Smooth muscle cell (in vitro differentiated cells): ENCODE data around the gene PBX4. TPM values are rescaled to one million over a fixed set of nuclear protein-coding genes. Genes with fewer than 3 reads are reported as not detected.

Experiments used
- DNase-seq: peaks from one replicate; lab custom pipeline; 2025; ENCODE audit not compliant: unreplicated experiment; lab: John Stamatoyannopoulos, UW
- H2AFZ ChIP-seq: fragments of 200-600 bp; sonication (generic); 2 replicates; pipeline ENCODE4 v1.6.0; 2016; ENCODE audit warnings: antibody characterized with exemption, low read depth, mild to moderate bottlenecking
- H3F3A ChIP-seq: fragments of 200-600 bp; sonication (generic); 2 replicates; pipeline ENCODE4 v1.6.0; 2017; ENCODE audit warnings: antibody characterized with exemption, low read depth
- H3K27ac ChIP-seq: fragments of 200-600 bp; sonication (generic); 2 replicates; pipeline ENCODE4 v1.5.1; 2016; ENCODE audit warnings: low read depth, mild to moderate bottlenecking
- H3K27me3 ChIP-seq: fragments of 200-600 bp; sonication (generic); 2 replicates; pipeline ENCODE4 v1.6.1; 2016; ENCODE audit warnings: low read depth, mild to moderate bottlenecking
- H3K36me3 ChIP-seq: fragments of 200-600 bp; sonication (generic); 2 replicates; pipeline ENCODE4 v1.5.1; 2016; ENCODE audit warnings: low read depth
- H3K4me1 ChIP-seq: fragments of 200-600 bp; sonication (generic); 2 replicates; pipeline ENCODE4 v1.5.1; 2016; ENCODE audit warnings: low read depth
- H3K4me2 ChIP-seq: fragments of 200-600 bp; sonication (generic); 2 replicates; pipeline ENCODE4 v1.6.0; 2016; ENCODE audit warnings: mild to moderate bottlenecking
- H3K4me3 ChIP-seq: fragments of 200-600 bp; sonication (generic); 2 replicates; pipeline ENCODE4 v1.5.1; 2016; ENCODE audit warnings: mild to moderate bottlenecking
- H3K79me2 ChIP-seq: fragments of 200-600 bp; sonication (generic); 2 replicates; pipeline ENCODE4 v1.6.0; 2016; ENCODE audit warnings: low read depth, mild to moderate bottlenecking
- H3K9ac ChIP-seq: fragments of 200-600 bp; sonication (generic); 2 replicates; pipeline ENCODE4 v1.6.0; 2016; ENCODE audit warnings: low read depth
- H3K9me3 ChIP-seq: fragments of 200-600 bp; sonication (generic); replicated peaks from 2 replicates; pipeline ENCODE4 v1.5.1; 2016; ENCODE audit warnings: low read depth
- H4K20me1 ChIP-seq: fragments of 200-600 bp; sonication (generic); 2 replicates; pipeline ENCODE4 v1.6.0; 2016; ENCODE audit warnings: low read depth
- WGBS: methylation state at CpG from one replicate; pipeline ENCODE4 v1.1.7; 2016; ENCODE audit warnings: low lambda C conversion rate; 5-methylcytosine and 5-hydroxymethylcytosine counted together
- polyA plus RNA-seq: library from polyadenylated mRNA; unstranded; fragments of >200 nt; fragmentation: Nextera tagmentation; extraction: Ambion mirVana; gene quantifications from 2 replicates; pipeline ENCODE4 v1.2.1, GENCODE V29; 2016
- total RNA-seq: library from RNA; depleted of rRNA; stranded (reverse); fragments of >200 nt; gene quantifications from 2 replicates; pipeline ENCODE4 v1.2.3, GENCODE V29; 2014
- TF ChIP-seq, protein P1 (sequence below): fragments of 200-600 bp; sonication (generic); IDR thresholded peaks from 2 replicates; pipeline ENCODE4 v1.5.1; 2017; ENCODE audit warnings: borderline replicate concordance, mild to moderate bottlenecking, antibody characterized with exemption; ENCODE audit not compliant: insufficient read depth, poor library complexity, severe bottlenecking

Gene PBX4
- total and polyA plus RNA-seq, 2 experiments from 2014 or later: 1.7 to 2.5 TPM

DNA sequence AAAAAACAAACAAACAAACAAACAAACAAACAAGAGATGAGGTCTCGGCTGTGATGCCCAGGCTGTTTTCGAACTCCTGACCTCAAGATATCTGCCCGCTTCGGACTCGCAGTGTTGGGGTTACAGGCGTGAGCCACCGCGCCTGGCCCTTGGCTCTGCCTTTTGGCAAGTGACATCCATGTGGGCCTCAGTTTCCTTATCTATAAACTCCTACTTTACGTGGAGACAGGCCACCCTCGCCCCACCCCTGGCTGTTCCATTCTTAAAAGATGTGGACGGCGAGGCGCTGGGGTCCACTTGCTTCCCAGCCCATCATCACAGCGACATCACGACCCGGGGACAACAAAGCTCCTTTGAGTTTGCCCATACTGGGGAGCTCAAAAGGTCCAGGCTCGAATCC is 104.8 kb downstream of the PBX4 start:
- TF ChIP-seq, protein P1, sequence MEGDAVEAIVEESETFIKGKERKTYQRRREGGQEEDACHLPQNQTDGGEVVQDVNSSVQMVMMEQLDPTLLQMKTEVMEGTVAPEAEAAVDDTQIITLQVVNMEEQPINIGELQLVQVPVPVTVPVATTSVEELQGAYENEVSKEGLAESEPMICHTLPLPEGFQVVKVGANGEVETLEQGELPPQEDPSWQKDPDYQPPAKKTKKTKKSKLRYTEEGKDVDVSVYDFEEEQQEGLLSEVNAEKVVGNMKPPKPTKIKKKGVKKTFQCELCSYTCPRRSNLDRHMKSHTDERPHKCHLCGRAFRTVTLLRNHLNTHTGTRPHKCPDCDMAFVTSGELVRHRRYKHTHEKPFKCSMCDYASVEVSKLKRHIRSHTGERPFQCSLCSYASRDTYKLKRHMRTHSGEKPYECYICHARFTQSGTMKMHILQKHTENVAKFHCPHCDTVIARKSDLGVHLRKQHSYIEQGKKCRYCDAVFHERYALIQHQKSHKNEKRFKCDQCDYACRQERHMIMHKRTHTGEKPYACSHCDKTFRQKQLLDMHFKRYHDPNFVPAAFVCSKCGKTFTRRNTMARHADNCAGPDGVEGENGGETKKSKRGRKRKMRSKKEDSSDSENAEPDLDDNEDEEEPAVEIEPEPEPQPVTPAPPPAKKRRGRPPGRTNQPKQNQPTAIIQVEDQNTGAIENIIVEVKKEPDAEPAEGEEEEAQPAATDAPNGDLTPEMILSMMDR: no peak

More for the DNA sequence above, 104.8 kb downstream of the PBX4 start:
- Histone ChIP-seq H3K4me2 (no peak overlapping the region), H3K79me2 (peaks cover 26% of the 10 kb centered on the region), H4K20me1 (peaks cover 6% of the 10 kb centered on the region), H3K9me3 (no peaks in the 10 kb centered on the region), H3K27ac (no peak overlapping the region), H3K4me1 (peaks cover 9% of the 10 kb centered on the region), H3F3A (no peaks in the 10 kb centered on the region), H2AFZ (no peak overlapping the region), H3K27me3 (no peaks in the 10 kb centered on the region), H3K9ac (no peak overlapping the region), H3K4me3 (no peak overlapping the region), H3K36me3 (no peaks in the 10 kb centered on the region)
- 96% methylated on average over 17 of the region's 17 CpGs for whole genome bisulfite sequencing
- DNase-seq: no peak

Other genes with a start within 250 kb of the PBX4 start
- gene GATAD2A, start 213.0 kb downstream of the PBX4 start, total RNA-seq: 26.8 and 27.1 TPM in 2 replicates
- gene GATAD2A, start 213.0 kb downstream of the PBX4 start, polyA plus RNA-seq: 27.0 and 38.3 TPM in 2 replicates
- 1.3 and 5.4 TPM in 2 replicates for gene TSSK6, start 103.1 kb downstream of the PBX4 start, total RNA-seq
- gene TSSK6, start 103.1 kb downstream of the PBX4 start, polyA plus RNA-seq: 0.31 and 0.49 TPM in 2 replicates
- 42.3 and 51.8 TPM in 2 replicates for gene NDUFA13, start 102.5 kb downstream of the PBX4 start, total RNA-seq
- gene NDUFA13, start 102.5 kb downstream of the PBX4 start, polyA plus RNA-seq: 559 and 575 TPM in 2 replicates
- gene YJEFN3, start 89.8 kb downstream of the PBX4 start, total RNA-seq: 2.2 TPM in 2 replicates
- gene YJEFN3, start 89.8 kb downstream of the PBX4 start, polyA plus RNA-seq: 5.8 and 11.1 TPM in 2 replicates
- 27.2 and 31.0 TPM in 2 replicates for gene CILP2, start 80.4 kb downstream of the PBX4 start, total RNA-seq
- 62.2 and 95.0 TPM in 2 replicates for gene CILP2, start 80.4 kb downstream of the PBX4 start, polyA plus RNA-seq
- 13.2 and 15.1 TPM in 2 replicates for gene LPAR2, start 9.5 kb upstream of the PBX4 start, total RNA-seq
- gene LPAR2, start 9.5 kb upstream of the PBX4 start, polyA plus RNA-seq: 20.1 and 24.5 TPM in 2 replicates
- 3.9 and 8.0 TPM in 2 replicates for gene GMIP, start 25.0 kb upstream of the PBX4 start, total RNA-seq
- 19.5 and 19.8 TPM in 2 replicates for gene GMIP, start 25.0 kb upstream of the PBX4 start, polyA plus RNA-seq
- 48.1 and 51.7 TPM in 2 replicates for gene ATP13A1, start 45.0 kb upstream of the PBX4 start, total RNA-seq
- gene ATP13A1, start 45.0 kb upstream of the PBX4 start, polyA plus RNA-seq: 51.4 and 57.3 TPM in 2 replicates
- 5.4 and 6.6 TPM in 2 replicates for gene ZNF101, start 50.2 kb upstream of the PBX4 start, total RNA-seq
- 0.83 and 2.8 TPM in 2 replicates for gene ZNF101, start 50.2 kb upstream of the PBX4 start, polyA plus RNA-seq
- 3.8 and 7.6 TPM in 2 replicates for gene ZNF14, start 114.4 kb upstream of the PBX4 start, total RNA-seq
- gene ZNF14, start 114.4 kb upstream of the PBX4 start, polyA plus RNA-seq: 1.2 and 2.4 TPM in 2 replicates
- gene ZNF506, start 203.1 kb upstream of the PBX4 start, total RNA-seq: 27.7 and 41.9 TPM in 2 replicates
- gene ZNF506, start 203.1 kb upstream of the PBX4 start, polyA plus RNA-seq: 6.7 and 10.6 TPM in 2 replicates
- gene ZNF253, start 247.2 kb upstream of the PBX4 start, total RNA-seq: 11.7 and 17.1 TPM in 2 replicates
- 3.2 and 7.9 TPM in 2 replicates for gene ZNF253, start 247.2 kb upstream of the PBX4 start, polyA plus RNA-seq